ENCODE results near the gene SLC2A1.

The SLC2A1 gene

GRCh38 chr1:42929434-42930177 lies 29.1 kb downstream of the SLC2A1 start:
- no peak for TF ChIP-seq CTCF (IDR thresholded peaks at IDR 0.05; ENCODE audit: control extremely low read depth, extremely low read depth, low read depth, missing control alignments)
- CTCF ChIA-PET = interaction anchor here (1.1 to 1.8 kb wide), 3 partner anchors 12 to 144 kb away, joined by 3 to 6 read pairs (median 5); no protein-coding TSS in a partner anchor
- POLR2A ChIA-PET = no interaction called here
- DNase-seq (ENCODE audit: extremely low spot score) = no peak

- no peak for DNase-seq (ENCODE audit: extremely low spot score)
- POLR2A ChIA-PET = no interaction called here
- TF ChIP-seq CTCF (IDR thresholded peaks at IDR 0.05; ENCODE audit: control extremely low read depth, extremely low read depth, low read depth, missing control alignments) = no peak
- CTCF ChIA-PET = interaction anchor here (0.8 to 1.7 kb wide), 3 partner anchors 14 to 151 kb away, joined by 3 to 4 read pairs (median 4); no protein-coding TSS in a partner anchor
Observed at GRCh38 chr1:42928859-42929258, 29.8 kb downstream of the SLC2A1 start.

- CTCF ChIA-PET = interaction anchor here (0.8 to 1.7 kb wide), 4 partner anchors 8 to 150 kb away, joined by 3 to 4 read pairs (median 4); no protein-coding TSS in a partner anchor
- POLR2A ChIA-PET = no interaction called here
Observed at GRCh38 chr1:42927920-42928505, 30.7 kb downstream of the SLC2A1 start.

GRCh38 chr1:42927274-42927841 lies 31.3 kb downstream of the SLC2A1 start:
- CTCF ChIA-PET = interaction anchor here (1.0 to 2.2 kb wide), 4 partner anchors 9 to 149 kb away, joined by 3 to 5 read pairs (median 4); no protein-coding TSS in a partner anchor
- POLR2A ChIA-PET = no interaction called here
- DNase-seq (ENCODE audit: extremely low spot score) = no peak
- no peak for TF ChIP-seq CTCF (IDR thresholded peaks at IDR 0.05; ENCODE audit: control extremely low read depth, extremely low read depth, low read depth, missing control alignments)

More at GRCh38 chr1:42927920-42928505, 30.7 kb downstream of the SLC2A1 start:
- TF ChIP-seq CTCF (IDR thresholded peaks at IDR 0.05; ENCODE audit: control extremely low read depth, extremely low read depth, low read depth, missing control alignments) = no peak
- DNase-seq (ENCODE audit: extremely low spot score) = no peak

GRCh38 chr1:42926879-42927242 lies 31.8 kb downstream of the SLC2A1 start:
- TF ChIP-seq CTCF (IDR thresholded peaks at IDR 0.05; ENCODE audit: control extremely low read depth, extremely low read depth, low read depth, missing control alignments) = no peak
- CTCF ChIA-PET = interaction anchor here (1.7 to 2.2 kb wide), 2 partner anchors 9 to 15 kb away, joined by 3 to 5 read pairs; no protein-coding TSS in a partner anchor
- DNase-seq (ENCODE audit: extremely low spot score) = no peak
- POLR2A ChIA-PET = no interaction called here

- TF ChIP-seq CTCF (IDR thresholded peaks at IDR 0.05; ENCODE audit: control extremely low read depth, extremely low read depth, low read depth, missing control alignments) = no peak
- ChIA-PET CTCF (interaction anchor here (1.7 to 5.2 kb wide), 4 partner anchors 9 to 15 kb away, joined by 3 to 47 read pairs (median 13); no protein-coding TSS in a partner anchor), POLR2A (no interaction called here)
- no peak for DNase-seq (ENCODE audit: extremely low spot score)
Observed at GRCh38 chr1:42926235-42926878, 32.3 kb downstream of the SLC2A1 start.

All from GM10248 (cell line).